Tibial artery (tissue), 4 donors: ENCODE data around the gene GNAI3.

Experiments
- DNase-seq, 2 donors: peaks; one replicate each; pipeline ENCODE4 v3.0.0-alpha.2; 2019
- H3K27ac ChIP-seq, 2 donors: fragments of 200-600 bp; sonication (generic) in 1 of 2; 1 replicate in 1 of 2; 2 replicates in 1 of 2; pipeline ENCODE4 v1.5.1; 2018 to 2019; ENCODE audit warnings: mild to moderate bottlenecking in 1 of 2
- H3K27me3 ChIP-seq, 2 donors: fragments of 200-600 bp; sonication (generic) in 1 of 2; one replicate each; pipeline versions ENCODE4 v1.5.1 to v1.6.0; 2016 to 2019
- H3K36me3 ChIP-seq, 3 donors: fragments of 200-600 bp; sonication (generic) in 2 of 3; one replicate each; pipeline ENCODE4 v1.5.1; 2016 to 2019; ENCODE audit warnings: mild to moderate bottlenecking in 2 of 3
- H3K4me1 ChIP-seq, 4 donors: fragments of 200-600 bp; sonication (generic) in 2 of 4; 1 replicate in 3 of 4; 2 replicates in 1 of 4; pipeline ENCODE4 v1.5.1; 2016 to 2019
- H3K4me3 ChIP-seq, 2 donors: fragments of 200-600 bp; sonication (generic) in 1 of 2; 1 replicate in 1 of 2; 2 replicates in 1 of 2; pipeline ENCODE4 v1.5.1; 2018 to 2019; ENCODE audit warnings: mild to moderate bottlenecking in 2 of 2
- H3K9me3 ChIP-seq, 3 donors: fragments of 200-600 bp; sonication (generic) in 1 of 3; one replicate each; pipeline ENCODE4 v1.5.1; 2016 to 2019
- CTCF ChIP-seq, 2 experiments: fragments of 200-600 bp in 1 of 2; fragments of 450-650 bp in 1 of 2; IDR thresholded peaks; one replicate each; pipeline ENCODE4 v1.5.1; 2017 to 2019; ENCODE audit warnings: antibody characterized with exemption in 2 of 2, mild to moderate bottlenecking in 1 of 2, moderate library complexity in 1 of 2
- intact Hi-C: fragments of 100-400 bp; cut with DNase I; formaldehyde crosslinking; loops from one replicate; pipeline ENCODE4 v1.15.0; 2023; ENCODE audit warnings: low total_unique reads

Gene GNAI3

DNA sequence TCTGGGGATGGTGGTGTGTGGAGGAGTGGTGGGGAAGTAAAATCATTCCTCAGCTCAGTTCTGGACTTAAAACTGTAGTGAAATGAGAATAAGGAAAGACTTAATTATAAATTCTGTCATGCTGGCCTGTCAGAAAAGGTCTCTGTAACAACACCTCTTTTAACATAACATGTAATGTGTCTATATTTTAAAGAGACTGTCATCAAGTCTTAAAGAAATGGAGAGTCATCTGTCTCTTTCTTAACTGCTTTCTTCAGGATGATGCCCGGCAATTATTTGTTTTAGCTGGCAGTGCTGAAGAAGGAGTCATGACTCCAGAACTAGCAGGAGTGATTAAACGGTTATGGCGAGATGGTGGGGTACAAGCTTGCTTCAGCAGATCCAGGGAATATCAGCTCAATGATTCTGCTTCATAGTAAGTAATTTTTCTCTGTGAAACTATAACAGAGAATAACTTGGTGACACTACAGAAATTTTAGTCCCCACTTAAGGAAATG, 30.6 kb downstream of the GNAI3 start:
- no peak for DNase-seq
- no peak for TF ChIP-seq CTCF (IDR thresholded peaks at IDR 0.05)
- peaks cover 0 to 21% (median 10%) of the 10 kb centered on the region in 4 donors for H3K4me1 ChIP-seq
- H3K27me3 ChIP-seq, result no peaks in the 10 kb centered on the region
- intact Hi-C loops, result no loop called here
- peaks cover 33 to 56% (median 35%) of the 10 kb centered on the region in 3 donors for H3K36me3 ChIP-seq
- no peak overlapping the region for H3K4me3 ChIP-seq
- H3K27ac ChIP-seq, result peak overlapping the region; percentile 55 to 58
- no peaks in the 10 kb centered on the region for H3K9me3 ChIP-seq

DNA sequence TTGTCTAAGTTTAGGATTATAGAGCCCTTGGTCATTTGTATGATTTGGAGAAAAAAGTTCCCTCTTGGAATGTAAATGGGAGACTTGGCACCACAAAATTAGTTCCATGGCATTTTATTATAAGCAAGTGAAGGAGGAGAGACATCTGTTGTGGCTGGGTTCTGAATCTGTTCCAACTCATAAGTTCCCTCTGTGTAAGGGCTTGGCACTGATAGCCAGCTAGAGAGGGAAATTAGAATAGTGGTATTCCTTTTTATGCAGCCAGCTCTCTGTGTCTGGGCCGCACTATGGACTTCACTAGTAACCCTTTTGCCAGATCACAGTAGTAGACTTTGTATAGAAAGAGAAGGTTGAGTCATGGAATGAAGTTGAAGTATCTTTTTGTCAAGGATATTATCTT, 31.1 kb downstream of the GNAI3 start:
- Histone ChIP-seq H3K9me3 (no peaks in the 10 kb centered on the region), H3K4me3 (no peak overlapping the region), H3K36me3 (peaks cover 38 to 59% (median 39%) of the 10 kb centered on the region in 3 donors), H3K4me1 (peaks cover 0 to 21% (median 10%) of the 10 kb centered on the region in 4 donors), H3K27ac (peak overlapping the region; percentile 55 to 58), H3K27me3 (no peaks in the 10 kb centered on the region)
- intact Hi-C loops, result no loop called here
- DNase-seq, result no peak
- TF ChIP-seq CTCF (IDR thresholded peaks at IDR 0.05), result no peak

DNA sequence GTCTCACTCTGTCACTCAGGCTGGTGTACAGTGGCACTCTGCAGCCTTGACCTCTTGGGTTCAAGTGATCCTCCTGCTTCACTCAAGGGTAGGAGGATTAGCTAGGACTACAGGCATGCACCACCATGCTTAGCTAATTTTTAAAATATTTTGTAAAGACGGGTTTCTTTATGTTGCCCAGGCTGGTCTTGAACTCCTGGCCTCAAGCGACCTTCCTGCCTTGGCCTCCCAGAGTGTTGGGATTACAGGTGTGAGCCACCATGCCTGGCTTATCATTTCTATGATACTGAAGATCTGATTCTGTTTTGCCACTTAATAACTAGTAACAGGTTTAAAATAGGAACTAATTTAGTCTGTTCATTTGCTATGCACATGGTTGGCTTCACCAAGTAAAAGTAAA, 33.6 kb downstream of the GNAI3 start:
- Histone ChIP-seq H3K9me3 (no peaks in the 10 kb centered on the region), H3K27ac (no peak overlapping the region), H3K36me3 (peaks cover 60 to 65% (median 64%) of the 10 kb centered on the region in 3 donors), H3K4me1 (peaks cover 0 to 21% (median 10%) of the 10 kb centered on the region in 4 donors), H3K4me3 (no peak overlapping the region), H3K27me3 (no peaks in the 10 kb centered on the region)
- DNase-seq, result no peak
- no peak for TF ChIP-seq CTCF (IDR thresholded peaks at IDR 0.05)
- intact Hi-C loops, result no loop called here

DNA sequence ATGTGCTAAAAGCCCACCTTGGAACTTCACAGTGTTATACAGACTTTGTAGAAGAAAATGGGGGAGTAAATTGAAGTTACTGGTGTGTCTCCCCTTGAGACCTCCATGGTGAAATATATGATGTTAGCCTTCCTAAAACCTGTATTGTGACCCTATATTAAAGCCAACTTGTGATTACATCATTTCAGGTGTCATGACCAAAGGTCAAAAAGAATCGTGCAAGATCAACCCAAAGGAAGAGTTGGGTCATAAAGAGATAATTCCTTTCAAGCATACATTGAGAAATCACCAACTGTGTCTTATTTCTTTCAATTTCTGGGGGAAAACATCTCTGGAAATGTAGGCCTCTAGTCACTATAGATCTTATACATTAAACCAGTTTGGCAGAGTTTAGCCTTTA, 36.4 kb downstream of the GNAI3 start:
- Histone ChIP-seq H3K36me3 (peaks cover 79 to 85% (median 84%) of the 10 kb centered on the region in 3 donors), H3K9me3 (no peaks in the 10 kb centered on the region), H3K4me3 (no peak overlapping the region), H3K27me3 (no peaks in the 10 kb centered on the region), H3K4me1 (peaks cover 0 to 2% (median under 1%) of the 10 kb centered on the region in 4 donors), H3K27ac (no peak overlapping the region)
- intact Hi-C loops, result no loop called here
- no peak for TF ChIP-seq CTCF (IDR thresholded peaks at IDR 0.05)
- no peak for DNase-seq

GRCh38 chr1:109586055-109586454, 37.6 kb downstream of the GNAI3 start:
- no peak overlapping the region for H3K4me3 ChIP-seq
- no peaks in the 10 kb centered on the region for H3K27me3 ChIP-seq
- no peaks in the 10 kb centered on the region for H3K4me1 ChIP-seq
- H3K36me3 ChIP-seq, result peaks cover 71 to 94% (median 76%) of the 10 kb centered on the region in 3 donors
- no peak for TF ChIP-seq CTCF (IDR thresholded peaks at IDR 0.05)
- no peak for DNase-seq
- H3K9me3 ChIP-seq, result no peaks in the 10 kb centered on the region
- intact Hi-C loops, result no loop called here
- no peak overlapping the region for H3K27ac ChIP-seq

- no peaks in the 10 kb centered on the region for H3K4me1 ChIP-seq
- H3K9me3 ChIP-seq, result no peaks in the 10 kb centered on the region
- no peak overlapping the region for H3K27ac ChIP-seq
- H3K27me3 ChIP-seq, result no peaks in the 10 kb centered on the region
- intact Hi-C loops, result no loop called here
- no peak overlapping the region for H3K4me3 ChIP-seq
- no peak for TF ChIP-seq CTCF (IDR thresholded peaks at IDR 0.05)
- DNase-seq, result no peak
- H3K36me3 ChIP-seq, result peaks cover 63 to 93% (median 83%) of the 10 kb centered on the region in 3 donors
Measured at GRCh38 chr1:109589177-109589576, 40.8 kb downstream of the GNAI3 start.
